Stimulated activated CD4-positive, alpha-beta T cell treated with anti-CD3 and anti-CD28 coated beads, TNF-alpha, amount 100 ng/mL, for 1 hour (primary cell): Measurements from ENCODE around the gene GPHN.

Source experiments
- DNase-seq, 3 donors: peaks; one replicate each; pipeline ENCODE4 v3.0.0-alpha.2; 2020; ENCODE audit warnings: low read depth in 3 of 3, low spot score in 1 of 3

GPHN gene

DNA sequence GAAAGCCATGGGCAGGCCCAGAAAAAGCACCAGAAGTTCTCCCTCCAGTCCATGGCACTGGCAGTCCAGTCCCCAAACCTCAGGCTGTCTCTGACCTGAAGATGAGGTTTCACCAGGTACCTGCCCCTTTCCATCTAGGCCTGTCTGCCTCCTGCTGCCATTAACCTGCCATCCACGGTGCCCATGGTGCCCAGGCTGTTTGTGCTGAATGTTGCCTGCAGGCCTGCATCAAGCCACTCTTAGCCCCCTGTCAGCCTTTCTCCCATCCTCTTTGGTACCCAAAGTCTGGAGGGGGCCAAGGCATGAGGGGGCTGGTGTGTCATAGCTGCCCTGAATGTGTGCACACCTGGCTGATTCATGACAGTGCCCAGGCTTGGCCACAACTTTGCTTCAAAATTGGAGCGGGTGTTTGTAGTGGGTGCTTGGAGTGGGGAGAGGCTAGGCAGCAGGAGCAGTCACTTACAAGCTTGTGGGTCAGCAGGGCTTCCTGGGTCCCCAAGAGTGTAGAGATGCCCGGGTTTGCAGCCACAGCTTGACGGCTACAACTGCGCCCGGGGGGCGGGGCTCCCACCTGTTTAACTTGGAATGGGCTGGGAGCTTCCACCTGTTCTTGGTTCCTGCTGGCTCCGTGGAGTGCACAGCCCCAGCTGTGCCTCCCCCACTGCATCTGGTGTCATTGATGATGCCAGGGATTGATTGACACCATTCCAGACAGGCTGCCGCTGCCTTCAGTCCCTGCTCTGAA lies 88.5 kb downstream of the GPHN start:
- no peak for DNase-seq

DNA sequence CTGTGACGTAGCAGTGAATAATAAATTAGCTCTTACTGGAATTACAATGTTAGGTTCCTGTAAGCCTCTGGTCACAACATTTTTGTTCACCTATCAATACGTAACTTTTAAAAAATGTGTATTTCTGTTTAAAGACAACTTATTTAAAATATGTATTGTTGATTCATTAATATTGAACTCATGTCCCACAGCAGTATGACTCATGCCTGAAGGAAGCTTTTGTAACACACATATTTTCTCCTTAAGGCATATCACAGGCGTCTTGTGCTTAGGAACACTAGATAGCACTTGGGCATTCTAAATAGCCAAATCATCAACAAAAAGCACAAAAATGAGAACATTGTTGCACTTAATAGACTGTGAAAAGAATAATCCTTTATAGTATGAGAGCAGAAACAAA lies 92.5 kb downstream of the GPHN start:
- no peak for DNase-seq

DNA sequence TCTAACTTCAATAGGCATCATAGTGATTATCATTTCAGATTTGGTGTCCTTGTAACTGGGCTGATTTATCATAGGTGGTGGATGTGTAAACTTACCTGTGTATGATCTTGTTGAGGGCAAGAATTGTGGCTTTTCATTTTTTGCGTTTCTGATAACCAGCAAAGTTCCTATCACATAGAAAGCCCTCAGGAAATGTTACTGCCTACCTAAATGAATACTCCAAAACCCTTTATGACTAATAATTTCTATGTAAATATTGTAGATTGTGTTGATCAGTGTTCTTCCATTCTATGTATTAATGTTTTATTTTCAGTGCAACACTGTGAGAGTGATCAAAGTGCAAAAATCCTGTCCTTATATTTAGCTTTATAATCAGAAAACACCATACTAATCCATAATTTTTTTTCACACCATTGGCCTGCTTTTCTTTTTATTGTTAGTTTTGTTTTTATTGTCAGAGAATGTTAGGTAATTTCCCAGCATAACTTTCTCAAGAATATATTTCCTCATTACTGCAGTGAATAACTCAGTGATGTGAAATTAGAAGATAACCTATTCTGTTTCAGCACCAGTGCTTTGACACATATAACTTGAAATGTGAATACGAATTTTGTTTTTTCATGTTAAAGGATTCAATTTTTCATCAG lies 94.1 kb downstream of the GPHN start:
- no peak for DNase-seq

DNA sequence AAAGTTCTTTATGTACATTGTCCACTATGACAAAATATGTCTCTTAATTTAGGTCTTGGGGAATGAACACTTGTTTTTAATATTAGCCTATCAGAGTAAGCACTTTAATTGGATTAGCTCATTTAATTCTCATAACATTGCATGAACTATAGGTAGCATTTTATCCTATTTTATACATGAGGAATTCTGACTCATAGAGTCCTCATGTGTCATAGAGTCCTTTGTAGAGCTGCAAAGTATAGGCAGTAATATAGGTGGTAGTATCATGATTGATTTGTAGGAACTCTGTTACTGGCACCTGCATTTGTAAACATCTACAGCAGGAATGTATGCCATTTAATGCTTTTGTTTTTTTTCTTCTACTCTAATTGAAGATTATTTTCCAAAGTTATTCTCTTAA lies 96.0 kb downstream of the GPHN start:
- no peak for DNase-seq

DNA sequence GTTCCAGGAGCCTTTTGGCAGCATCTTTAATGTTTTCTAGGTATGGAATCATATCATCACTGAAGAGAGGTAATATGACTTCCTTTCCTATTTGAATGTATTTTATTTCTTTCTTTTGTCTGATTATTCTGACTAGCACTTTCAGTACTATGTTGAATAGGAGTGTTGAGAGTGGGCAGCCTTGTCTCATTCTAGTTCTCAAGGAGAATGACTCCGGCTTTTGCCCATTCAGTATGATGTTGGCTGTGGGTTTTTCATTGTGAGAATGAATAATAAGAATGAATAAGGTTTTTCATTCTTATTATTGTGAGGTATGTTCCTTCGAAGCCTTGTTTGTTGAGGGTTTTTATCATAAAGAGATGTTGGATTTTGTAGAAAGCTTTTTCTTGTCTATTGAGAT lies 98.9 kb downstream of the GPHN start:
- no peak for DNase-seq

DNA sequence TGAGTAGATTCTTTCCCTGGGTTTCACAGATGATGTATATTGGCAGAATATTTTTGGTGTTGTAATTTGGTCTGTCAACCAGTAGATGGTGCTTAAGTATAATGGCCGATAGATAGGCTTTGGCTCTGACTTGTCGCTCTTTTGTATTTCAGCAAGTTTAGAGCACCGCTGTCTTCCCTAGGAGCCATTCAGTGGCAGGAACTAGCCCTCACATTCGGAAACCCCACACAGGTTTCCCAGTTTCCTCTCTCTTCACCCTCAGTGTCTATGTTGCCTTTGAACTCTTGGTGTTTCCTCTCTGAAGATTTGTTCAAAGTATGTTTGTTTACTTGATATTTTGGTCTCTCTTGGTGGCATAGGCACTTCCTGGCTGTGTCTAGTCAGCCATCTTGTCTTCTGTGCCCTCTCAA lies 102.2 kb downstream of the GPHN start:
- DNase-seq = no peak

DNA sequence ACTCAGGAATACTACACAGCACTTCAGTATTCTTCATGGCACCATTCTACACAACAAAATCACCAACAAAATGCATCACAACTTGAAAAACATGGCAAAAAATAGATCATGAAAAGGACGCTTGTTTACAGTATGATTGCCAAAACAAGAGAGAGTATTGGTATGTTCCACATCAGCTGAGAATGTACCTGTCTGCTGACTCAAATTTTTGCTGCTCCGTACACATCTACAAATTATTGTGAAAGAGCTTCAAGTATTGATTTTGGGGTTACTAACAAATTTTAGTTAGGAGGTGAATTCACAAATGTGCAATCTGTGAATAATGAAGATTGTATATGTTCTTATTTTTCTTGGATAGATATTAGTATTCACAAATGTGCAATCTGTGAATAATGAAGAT lies 105.4 kb downstream of the GPHN start:
- no peak for DNase-seq

DNA sequence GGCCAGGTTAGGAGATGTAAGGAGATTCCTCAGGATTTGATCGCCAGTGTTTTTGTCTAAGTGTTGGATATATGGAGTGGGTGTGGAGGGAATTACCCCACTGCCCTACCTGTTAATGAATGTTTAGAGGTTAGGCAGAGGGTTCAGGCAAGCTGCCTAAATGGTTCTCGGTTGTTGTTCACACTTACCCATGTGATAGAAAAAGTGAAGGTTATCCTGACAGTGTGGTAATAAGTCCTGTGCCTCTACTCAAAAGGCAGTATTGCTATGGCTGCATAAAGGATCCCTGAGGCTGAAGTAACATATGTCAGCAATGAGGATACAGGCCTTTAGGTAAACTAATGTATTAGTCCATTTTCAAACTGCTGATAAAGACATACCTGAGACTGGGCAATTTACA lies 112.0 kb downstream of the GPHN start:
- DNase-seq = no peak

DNA sequence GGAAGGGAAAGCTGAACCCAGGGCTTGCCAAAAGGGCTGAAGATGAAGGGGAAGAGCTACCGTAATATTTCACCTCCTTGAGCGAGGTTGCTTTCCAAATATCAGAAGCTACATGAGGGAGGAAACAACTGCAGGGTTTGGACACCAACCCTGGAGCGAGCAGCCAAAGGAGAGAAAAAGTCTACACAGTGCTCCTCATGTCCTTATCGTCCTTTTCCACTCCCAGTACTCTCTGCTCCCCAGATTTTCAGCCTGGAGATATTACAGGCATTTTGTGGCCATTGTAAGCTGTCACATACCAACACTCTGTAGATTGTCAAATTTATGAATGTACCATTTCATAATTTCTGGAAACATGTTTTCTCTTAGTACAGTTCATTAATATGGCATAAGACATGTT lies 115.9 kb downstream of the GPHN start:
- no peak for DNase-seq

DNA sequence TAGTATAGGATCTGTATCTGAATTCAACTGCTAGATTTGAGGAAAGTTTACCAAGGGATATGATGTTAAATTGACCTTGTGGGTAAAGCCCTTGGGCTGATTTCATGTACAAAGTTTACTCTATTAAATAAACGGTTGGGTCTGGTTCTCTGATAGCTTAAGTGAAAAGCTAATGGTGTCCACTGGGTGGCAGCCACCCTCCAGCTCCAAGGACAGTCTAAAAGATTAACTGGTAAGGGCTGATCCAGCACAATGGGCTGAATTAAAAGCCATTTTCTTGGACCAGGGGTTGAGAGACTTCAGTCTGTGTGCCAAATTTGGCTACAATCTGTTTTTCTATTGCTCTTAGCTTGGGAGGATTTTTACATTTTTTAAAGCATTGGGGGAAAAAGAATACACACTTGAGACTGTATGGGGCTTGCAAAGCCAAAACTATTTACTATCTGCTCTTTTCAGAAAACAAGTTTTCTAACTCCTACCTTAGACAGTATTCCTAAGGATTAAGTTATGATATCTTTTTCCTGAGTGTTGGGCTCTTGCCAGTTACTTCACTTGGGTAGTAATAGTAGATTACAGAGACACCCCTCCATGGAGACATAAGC lies 116.5 kb downstream of the GPHN start:
- DNase-seq = no peak

DNA sequence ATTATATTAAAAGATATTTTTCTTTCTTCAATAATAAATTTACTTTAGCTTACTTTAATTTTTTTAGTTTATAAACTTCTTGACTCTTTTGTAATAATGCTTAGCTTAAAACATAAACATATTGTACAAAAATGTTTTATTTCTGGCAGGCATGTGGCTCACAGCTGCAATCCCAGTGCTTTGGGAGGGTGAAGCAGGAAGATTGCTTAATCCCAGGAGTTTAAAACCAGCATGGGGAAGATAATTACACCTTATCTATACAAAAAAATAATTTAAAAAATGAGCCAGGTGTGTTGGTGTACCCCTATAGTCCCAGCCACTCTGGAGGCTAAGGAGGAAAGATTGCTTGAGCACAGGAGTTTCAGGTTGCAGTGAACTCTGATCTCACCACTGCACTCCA lies 120.7 kb downstream of the GPHN start:
- DNase-seq = no peak

DNA sequence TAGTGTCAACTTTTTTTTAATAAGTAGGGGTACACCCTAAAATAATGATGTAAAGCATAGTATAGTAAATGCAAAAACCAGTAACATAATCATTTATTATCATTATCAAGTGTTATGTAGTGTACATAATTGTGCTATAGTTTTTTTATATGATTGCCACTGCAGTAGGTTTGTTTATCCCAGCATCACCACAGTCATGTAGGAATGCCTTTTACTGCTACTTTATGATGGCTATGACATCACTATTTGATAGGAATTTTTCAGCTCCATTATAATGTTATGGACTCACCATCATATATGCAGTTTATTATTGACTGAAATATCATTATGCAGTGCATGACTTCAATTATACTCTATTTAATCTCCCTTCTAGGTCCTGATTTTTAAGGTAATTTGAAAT lies 121.6 kb downstream of the GPHN start:
- no peak for DNase-seq

DNA sequence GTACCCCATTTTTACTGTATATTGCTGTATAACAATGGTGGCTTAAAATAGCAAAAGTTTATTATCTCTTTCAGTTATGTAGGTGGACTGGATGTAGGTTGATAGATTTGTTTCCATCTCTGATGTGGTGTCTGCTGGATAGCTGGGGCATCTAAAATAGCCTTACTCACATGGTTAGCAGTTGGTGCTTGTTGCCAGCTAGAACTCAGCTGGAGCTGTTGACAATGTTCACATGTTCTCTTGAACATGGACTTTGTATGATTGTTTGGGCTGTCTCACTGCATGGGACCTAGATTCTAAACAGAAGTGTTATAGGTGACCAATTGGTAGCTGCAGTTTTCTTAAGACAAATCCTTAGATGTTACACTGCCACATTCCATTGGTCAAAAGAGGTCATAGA lies 126.9 kb downstream of the GPHN start:
- DNase-seq = no peak

DNA sequence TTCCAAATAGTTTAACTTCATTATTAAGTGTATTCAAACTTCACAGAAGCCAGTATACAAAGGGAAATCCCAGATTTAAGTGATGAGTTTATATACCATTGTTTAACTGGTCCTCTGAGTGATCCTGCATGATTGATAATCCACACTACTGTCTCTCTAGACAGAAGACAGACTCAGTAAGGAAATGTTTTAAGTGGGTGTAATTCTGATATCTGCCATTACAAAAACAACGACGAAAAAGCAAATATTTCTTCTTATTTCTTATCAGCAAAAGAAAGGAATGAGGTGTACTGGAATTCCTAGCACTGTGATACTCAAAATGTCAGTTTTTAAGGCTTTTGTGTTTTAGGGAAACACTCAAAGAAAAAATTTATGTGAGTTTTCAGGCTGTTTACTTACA lies 127.5 kb downstream of the GPHN start:
- no peak for DNase-seq

DNA sequence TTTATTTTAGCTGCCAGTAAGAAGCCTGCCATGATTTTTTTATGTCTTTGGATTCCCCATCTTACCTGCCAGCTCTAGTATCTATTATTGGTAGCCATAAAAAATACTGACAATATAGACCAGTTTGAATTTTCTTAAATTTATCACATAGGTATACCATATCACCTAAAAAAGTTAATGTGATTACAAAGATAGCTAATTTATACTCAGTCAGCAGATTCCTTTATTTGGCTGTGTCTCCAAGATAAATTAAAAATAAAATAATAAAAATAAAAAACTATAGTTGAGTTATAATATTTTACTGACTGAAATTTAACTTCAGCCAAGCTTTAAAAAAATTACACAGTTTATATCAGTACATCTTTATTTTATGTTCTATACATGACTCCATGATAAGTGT lies 128.3 kb downstream of the GPHN start:
- DNase-seq = no peak

DNA sequence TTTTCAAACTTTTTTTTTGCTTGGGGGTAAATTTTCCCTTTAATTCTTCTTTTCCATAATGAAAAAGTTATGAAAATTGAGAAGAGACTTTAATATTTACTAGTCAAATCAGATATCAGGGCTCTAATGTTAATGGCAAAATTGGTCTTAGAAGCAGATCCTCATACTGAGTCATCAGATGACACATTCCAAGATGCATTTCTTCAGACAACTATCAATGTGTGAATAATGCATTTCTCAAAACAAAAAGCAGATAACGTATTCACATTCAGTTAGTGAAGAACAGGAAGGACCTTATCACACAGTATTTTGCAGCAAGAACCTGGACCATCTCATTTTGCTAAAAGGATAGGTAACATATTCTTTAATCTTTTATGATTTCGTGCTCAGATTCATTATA lies 130.7 kb downstream of the GPHN start:
- no peak for DNase-seq

DNA sequence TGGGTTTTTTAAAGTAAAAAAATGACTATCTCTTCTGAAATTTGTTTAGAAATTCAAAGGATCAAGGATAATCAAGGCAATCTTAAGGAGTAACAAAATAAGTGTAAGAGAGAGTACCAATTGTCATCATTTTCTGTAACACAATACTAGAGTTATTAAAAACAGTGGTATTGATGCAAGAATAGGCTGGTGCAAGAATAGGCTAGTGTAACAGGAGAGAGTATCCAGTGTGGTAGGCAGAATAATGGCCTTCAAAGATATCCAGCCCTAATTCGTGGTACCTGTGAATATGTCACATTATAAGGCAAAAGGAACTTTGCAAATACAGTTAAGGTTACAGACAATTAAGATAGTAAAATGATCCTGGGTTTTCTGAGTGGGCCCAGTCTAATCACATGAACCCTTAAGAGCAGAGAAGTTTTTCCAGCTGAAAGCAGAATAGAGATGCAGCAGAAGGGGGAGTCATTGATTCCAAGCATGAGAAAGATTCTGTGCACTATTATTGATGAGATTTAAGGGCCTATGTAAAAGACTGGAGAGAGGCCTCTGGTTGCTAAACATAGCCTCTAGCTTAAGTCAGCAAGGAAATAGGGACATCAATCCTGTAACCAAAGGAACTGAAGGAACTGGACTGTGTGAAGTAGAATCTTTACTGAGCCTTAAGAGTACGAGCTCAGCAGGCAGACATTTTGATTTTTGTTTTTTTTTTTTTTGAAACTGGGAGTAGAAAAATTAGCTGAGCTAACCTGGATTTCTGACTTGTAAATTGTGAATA lies 134.1 kb downstream of the GPHN start:
- no peak for DNase-seq

DNA sequence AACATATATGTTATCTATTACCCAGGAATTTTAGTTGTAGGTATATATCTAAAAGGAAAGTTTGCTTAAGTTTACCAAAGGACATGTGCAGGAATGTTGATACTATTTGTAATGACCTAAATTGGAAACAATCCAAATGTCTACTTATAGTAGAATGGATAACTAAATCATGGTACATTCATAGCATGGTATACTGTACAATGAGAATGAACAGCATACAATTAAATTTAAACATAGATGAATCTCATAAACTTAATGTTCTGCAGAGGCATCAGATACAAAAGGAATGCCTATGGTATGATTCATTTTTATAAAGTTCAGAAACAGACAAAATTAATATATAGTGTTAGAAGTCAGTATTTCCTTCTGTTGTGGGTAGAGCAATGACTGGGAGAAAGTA lies 135.4 kb downstream of the GPHN start:
- no peak for DNase-seq

DNA sequence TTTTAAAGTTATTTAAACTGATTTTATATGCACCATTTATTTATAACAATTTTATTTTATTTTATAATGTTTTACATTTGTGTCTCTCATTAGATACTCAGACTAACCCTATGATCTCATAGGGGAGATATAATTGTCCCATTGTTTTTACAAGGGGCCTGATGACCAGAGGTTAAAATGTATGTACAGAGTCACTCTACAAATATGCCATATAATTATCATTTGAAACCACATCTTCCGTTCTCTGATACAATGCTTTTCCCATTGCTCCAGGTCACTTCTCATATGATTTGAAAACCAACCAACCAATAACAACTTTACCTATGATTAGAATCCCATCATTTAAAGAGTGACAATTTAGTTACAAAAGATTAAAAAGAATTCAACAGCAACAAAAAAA lies 137.8 kb downstream of the GPHN start:
- DNase-seq = no peak

DNA sequence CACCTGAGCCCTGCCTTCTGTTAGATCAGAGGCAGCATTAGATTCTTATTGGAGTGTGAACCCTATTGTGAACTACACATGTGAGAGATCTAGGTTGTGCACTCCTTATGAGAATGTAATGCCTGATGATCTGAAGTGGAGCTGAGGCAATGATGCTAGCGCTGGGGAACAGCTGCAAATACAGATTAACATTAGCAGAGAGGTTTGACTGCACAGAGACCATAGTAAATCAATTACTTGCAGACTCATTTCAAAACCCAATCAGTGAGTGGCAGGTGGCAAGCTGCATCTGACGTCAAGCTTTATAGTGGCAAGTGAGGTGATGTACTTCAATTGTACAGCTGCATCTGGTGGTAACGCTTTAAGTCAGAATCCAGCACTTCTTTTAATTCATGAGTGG lies 141.6 kb downstream of the GPHN start:
- DNase-seq = no peak

DNA sequence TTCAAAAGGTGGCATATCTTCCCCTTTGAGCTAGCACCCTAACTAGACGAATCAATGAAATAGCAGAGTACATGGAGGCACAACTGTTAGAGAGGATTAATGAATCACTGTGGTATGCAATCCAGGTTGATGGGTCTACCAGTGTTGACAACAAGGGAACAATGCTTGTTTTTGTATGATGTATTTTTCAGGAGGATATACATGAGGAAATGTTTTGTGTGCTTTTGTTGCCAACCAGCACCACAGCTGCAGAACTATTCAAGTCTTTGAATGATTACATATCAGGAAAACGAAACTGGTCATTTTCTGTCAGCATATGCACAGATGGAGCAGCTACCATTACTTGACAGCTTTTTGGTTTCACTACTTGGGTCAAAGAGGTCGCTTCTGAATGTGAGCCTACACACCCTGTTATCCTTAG lies 142.6 kb downstream of the GPHN start:
- no peak for DNase-seq
